GOT3 (cell line): ENCODE measurements around the gene TMEM131.

Experiments
- DNase-seq: peaks from one replicate; lab custom pipeline; 2025; ENCODE audit warnings: mixed read lengths; lab: John Stamatoyannopoulos, UW

Gene TMEM131

GRCh38 chr2:97760480-97761049 is 235.2 kb downstream of the TMEM131 start:
- DNase-seq = no peak

DNA sequence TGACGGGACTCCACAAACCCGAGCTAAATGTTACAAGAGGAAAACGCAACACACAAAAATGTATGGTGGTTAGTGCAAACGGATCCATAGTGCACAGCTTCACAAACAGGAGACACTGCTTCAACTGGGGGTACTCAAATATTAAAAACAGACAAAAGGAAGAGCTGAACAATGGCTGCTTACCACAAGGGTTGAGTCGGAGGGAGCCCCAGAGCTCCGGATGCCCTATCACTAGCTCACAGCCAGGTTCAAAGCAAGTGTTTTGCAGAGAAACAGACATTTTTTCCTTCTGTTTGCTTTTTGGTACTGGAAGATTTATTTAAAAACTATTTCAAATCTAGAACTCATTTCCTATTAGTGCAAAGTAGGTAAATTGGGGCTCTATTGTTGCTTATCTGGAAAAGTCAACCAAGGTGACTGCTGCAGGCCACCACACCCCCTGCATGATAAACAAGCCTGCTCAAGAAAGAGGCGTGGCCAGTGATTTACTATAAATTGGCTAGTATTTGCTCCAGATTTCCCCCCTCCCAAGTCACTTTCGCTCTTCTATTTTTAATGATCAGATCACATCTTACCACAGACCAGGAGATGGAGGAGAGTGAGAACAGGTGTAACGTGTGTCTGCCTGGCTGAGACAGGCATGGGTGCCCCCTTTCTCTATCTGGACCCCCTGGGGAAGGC is 235.9 kb downstream of the TMEM131 start:
- DNase-seq = no peak

DNA sequence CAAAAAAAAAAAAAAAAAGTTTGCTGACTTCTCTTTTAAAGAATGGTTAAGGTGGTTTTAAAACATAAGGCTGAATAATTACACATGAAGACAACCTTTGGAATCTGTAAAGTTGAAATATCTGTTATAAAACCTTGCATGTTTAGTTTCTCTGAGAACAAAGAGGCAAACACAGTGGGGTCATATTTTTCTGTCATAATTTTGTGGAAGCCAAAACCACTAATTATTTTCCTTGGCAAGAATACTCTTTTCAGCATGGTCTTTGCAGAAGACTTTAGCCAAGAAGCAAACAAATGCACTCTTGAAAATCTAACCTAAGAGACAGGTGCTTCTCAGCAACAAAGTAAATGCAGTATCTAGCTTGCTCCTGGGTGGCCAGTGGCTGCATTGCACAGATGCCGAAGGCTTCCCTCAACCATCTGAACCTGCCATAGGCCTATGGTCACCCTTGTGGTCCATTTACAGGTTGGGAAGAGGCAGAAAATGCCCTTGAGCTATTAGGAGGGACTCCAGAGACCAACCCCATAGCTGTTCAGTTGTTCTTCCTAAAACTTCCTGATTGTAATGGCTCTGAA is 237.5 kb downstream of the TMEM131 start:
- DNase-seq = no peak

- DNase-seq = no peak
These were observed 238.7 kb downstream of the TMEM131 start for GRCh38 chr2:97757062-97757461.

GRCh38 chr2:97755491-97755890 is 240.3 kb downstream of the TMEM131 start:
- no peak for DNase-seq

DNA sequence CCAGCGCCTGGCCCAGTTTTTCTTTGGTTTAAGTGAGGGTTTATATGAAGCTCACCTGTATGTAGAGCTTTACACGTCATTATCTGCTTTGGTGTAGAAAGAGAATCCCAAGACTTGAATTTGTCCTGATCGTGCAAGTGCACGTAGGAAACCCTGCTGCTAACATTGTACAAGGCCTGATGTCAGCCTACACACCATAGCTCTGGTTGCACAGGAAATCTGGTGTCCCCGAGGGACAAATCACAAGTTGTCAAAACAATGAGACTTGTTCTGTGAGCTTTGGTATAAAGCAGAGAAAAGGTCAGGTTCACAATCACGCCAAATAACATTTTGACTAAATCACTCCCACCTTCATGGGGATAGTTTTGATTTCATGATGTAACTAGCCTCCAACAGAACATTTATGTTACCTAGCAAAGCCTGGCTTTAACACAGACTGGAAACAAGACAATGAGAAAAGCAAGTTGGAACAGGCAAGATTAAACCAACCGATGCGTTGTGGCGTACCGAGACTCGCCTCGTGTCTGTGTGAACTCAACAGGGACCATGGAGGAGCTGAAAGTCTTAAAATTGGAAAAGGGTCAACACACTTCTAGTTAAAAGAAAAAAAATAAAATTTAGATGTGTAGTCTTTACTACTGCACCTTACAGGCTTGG is 240.9 kb downstream of the TMEM131 start:
- DNase-seq = no peak

DNA sequence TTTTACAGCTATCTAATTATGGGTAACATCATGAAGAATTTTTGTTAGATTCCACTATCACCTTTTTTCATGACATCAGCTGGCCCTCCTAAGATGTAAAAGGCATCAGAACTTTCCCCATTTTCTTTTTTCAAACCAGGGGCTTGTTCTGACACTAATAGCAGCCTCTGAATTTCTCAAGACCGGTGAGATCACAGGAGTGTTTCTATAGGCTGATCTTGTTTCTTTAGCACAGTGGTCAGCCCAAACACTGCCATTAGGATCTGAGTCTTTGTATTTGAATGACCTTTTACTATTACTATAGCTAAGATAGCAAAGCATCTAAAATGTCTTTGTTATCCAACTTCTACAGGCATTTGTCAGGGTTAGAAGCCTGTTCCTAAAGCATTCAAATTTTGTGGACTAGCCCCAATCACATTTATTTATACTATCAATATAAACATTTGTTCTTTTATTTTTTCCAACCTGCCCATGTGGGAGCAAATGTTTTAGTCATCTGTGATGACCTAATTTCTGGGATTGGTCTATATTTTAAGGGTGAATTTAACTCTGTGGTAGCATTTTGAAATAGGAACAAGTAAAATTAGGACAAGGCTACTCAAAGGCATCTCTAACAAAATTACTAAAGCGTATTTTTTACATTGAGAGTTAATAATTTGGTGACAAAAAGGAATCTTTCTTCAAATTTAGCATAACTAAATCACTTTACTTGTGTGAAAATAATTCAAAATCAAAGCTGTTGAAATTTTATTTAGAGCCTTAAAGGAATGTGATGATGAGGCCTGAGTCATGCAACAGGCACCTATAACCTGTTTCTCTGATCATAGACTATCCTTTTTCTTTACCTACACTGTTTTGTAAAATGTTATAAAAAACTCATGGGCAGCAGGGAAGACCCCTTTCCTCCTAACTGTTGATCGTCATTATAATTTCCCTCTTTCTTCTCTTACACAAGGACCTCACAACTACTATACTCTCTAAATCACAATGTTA is 243.1 kb downstream of the TMEM131 start:
- no peak for DNase-seq

DNA sequence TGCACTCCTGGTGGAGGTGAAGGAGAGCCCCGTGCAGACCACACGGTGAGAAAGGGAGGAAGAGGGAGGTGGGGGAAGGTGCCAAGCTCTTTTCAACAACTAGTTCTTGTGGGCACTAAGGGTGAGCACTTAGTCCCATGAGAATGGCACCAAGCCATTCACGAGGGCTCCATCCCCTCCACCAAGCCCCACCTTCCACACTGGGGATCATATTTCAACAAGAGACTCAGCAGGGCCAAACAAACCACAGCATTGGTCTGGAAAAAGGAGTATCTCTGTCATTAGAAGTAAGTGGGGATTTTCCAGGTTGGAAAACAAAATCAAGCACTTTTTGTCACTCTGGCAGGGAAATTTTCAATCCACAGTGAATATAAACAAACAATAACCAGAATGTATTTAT is 244.0 kb downstream of the TMEM131 start:
- DNase-seq = no peak

DNA sequence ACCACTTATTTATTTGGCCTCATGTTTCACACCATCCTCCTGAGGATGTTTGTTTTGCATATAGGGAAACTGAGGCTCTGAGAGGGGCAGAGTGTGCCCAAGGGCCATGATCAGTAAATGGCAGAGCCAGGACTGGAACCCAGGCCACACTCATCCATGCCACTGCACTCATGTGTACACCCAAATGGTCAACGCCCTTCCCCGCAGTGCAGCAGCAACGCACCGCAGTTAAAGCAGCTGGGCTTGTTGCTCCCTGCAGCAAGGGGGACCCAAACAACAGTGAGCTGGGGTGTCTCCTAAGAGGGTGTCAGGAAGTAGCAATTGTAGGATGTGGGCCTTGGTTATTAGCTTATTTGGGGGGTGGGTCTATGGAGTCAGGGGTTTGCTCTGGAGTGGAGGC is 245.7 kb downstream of the TMEM131 start:
- DNase-seq = no peak

- no peak for DNase-seq
These were observed 246.2 kb downstream of the TMEM131 start for GRCh38 chr2:97749581-97749980.

- DNase-seq = no peak
These were observed 248.0 kb downstream of the TMEM131 start for GRCh38 chr2:97747716-97748115.

GRCh38 chr2:97747285-97747684 is 248.5 kb downstream of the TMEM131 start:
- DNase-seq = no peak

DNA sequence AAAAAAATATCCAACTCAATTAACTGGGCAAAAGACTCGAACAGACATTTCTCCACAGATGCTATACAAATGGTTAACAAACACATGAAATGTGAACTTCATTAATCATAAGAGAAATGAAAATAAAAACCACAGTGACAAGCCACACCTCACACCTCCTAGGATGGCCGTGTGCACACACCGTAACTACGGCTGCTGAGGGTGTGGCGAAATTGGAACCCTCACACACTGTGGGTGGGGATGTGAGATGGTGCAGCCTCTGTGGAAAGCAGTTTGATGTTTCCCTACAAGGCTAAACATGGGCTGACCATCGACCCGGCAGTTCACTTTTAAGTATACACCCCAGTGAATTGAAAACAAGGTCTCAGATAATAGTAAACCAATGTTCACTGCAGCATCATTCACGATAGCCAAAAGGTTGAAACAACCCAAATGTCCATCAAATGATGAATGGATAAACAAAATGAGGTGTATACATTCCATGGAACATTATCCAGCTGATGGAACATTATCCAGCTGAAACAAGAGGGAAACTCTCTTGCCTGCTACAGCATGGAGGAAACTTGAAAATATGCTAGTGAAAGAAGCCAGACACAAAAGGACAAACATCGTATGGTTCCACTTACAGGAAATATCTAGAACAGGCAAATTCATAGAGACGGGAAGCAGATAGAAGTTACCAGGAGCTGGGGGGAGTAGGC is 250.1 kb downstream of the TMEM131 start:
- DNase-seq = no peak

- DNase-seq = no peak
These were observed 251.8 kb downstream of the TMEM131 start for GRCh38 chr2:97743913-97744312.

DNA sequence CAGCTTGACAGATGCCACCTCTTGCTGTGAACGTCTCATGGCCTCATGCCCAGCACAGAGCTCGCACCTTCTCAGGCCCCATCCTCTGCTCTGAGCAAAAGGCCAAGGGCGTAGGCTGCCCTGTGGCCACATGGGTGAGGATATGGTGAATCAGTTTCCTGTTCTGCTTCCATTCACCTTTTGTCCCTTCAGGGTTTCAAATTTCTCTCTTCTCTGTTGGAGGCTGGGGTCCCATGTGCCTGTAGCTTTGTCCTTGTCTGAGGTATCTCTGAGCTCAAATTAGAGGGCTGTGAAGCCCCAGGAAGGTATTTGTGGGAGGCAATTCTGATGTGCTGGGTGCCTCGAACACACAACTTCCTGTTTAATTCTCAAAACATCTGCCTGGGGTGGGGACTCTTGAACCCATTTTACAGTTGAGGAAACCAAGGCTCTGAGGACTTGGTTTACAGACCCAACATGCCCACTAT is 253.3 kb downstream of the TMEM131 start:
- no peak for DNase-seq

- DNase-seq = no peak
These were observed 254.1 kb downstream of the TMEM131 start for GRCh38 chr2:97741686-97742085.

GRCh38 chr2:97741251-97741650 is 254.5 kb downstream of the TMEM131 start:
- no peak for DNase-seq

- peak; percentile 9 for DNase-seq
These were observed 255.1 kb downstream of the TMEM131 start for GRCh38 chr2:97740590-97741182.

DNA sequence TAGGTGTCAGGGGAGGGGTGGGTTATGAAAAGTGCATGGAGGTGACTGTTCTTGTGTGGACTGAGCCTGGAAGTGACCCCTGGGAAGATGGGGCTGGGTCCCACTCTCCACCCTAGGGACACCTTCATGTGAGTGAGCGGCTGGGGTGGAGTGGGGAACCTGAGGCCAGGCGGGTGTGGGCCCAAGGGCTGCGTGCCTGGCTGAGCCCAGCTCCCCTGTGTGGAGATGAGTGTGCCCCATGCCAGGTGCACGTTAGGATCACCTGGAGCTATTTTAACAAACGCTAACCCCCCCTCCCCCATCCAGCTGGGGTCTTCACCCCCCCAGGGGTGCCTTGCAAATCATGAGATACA is 255.9 kb downstream of the TMEM131 start:
- no peak for DNase-seq

DNA sequence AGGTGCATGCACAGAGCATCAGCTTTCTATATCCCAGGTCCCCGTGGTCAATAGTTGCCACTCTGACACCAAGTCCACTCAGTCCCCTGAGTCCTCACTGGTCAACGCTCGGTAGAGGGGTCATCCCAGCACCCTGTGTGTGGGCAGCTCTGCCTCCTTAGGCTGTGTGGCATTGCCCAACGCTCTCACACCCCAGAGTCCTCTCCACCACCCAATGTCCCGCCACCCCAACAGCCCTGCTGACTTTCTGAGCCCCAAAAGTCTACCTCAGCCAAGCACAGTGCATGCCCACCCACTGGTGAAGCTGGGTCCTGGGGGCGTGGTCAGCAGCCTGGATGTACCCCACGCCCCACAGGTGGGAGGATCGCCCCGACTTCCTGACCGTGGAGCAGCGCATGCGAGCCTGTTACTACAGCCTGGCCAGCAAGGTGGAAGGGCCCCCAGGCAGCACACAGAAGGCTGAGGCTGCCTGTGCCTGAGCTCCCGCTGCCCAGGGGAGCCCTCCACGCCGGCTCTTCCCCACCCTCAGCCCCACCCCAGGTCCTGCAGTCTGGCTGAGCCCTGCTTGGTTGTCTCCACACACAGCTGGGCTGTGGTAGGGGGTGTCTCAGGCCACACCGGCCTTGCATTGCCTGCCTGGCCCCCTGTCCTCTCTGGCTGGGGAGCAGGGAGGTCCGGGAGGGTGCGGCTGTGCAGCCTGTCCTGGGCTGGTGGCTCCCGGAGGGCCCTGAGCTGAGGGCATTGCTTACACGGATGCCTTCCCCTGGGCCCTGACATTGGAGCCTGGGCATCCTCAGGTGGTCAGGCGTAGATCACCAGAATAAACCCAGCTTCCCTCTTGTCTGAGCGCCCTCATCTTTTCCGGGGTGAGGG is 256.5 kb downstream of the TMEM131 start:
- no peak for DNase-seq
